GM19099 (cell line): Measurements from ENCODE around the gene CERS1.

ENCODE experiments used
- POLR2A ChIP-seq: IDR thresholded peaks from 3 replicates; pipeline ENCODE4 v1.6.1; 2011; ENCODE audit warnings: low read depth; ENCODE audit not compliant: insufficient read length; ENCODE audit errors: extremely low read depth

The CERS1 gene

GRCh38 chr19:18895038-18895823 lies 727 bp downstream of the CERS1 start:
- TF ChIP-seq POLR2A: no peak

GRCh38 chr19:18894254-18895037 lies 1.5 kb downstream of the CERS1 start:
- TF ChIP-seq POLR2A: no peak

DNA sequence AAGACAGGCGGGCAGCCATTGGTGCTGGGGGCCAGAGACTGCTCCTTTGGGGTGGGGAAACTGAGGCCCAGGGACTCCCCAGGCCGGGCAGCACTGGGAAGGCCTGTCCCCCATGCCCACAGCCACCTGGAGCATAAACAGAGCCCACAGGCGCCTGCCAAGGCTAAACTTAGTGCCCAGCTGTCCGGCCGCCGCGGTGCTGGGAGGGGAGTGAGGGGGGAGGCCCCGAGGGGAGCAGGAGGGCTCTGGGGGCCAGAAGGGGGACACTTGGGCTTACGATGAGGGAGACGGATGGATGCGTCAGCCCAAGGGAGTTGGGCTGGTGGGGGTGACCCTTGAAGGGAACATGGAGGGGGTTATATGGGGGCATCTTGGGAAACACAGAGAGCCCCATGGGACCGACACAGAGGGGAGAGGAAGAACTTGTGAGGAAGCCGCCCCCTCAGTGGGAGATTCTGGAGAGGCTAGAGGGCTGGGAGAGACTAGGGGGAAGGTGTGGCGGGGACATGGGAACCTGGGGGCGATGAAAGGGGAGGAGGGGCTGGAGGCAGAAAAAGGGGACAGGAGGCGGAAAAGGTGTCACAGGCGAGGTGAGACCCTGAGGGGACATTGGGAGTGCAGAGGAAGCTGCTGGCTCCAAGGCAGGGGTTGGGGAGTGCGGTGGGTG lies 2.2 kb downstream of the CERS1 start:
- TF ChIP-seq POLR2A: no peak

GRCh38 chr19:18889949-18890745 lies 5.8 kb downstream of the CERS1 start:
- TF ChIP-seq POLR2A: no peak

GRCh38 chr19:18886972-18887371 lies 9.0 kb downstream of the CERS1 start:
- no peak for TF ChIP-seq POLR2A

GRCh38 chr19:18883526-18884304 lies 12.2 kb downstream of the CERS1 start:
- no peak for TF ChIP-seq POLR2A

GRCh38 chr19:18881491-18881890 lies 14.5 kb downstream of the CERS1 start:
- TF ChIP-seq POLR2A: no peak

DNA sequence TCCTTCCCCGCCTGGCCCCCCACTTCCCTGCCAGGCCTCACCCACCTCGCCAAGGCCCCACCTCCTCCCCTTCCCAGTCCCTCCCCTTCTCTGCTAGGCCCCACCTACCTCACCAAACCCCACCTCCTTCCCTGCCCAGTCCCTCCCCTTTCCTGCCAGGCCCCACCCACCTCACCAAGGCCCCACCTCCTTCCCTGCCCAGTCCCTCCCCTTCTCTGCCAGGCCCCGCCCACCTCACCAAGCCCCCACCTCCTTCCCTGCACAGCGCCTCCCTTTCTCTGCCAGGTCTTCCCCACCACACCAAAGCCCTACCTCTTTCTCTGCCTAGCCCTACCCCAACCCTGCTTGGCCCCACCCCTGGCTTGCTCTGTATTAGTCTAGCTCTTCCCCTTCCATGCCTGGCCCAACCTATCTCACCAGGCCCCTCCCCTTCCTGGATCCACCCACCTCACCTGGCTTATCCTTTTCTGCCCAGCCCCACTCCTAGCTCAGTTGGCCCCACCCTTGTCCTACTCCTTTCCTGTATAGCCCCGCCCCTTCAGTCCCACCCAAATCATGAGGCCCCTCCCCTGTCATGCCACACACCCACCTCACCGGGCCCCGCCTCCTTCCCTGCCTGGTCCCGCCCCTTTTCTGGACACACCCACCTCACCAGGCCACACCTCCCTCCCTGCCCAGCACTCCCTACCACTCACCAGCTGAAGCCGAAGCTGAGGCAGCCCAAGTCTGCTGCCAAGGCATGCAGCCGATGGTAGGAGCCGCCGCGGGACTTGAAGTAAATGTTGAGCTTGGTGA lies 16.2 kb downstream of the CERS1 start:
- no peak for TF ChIP-seq POLR2A

DNA sequence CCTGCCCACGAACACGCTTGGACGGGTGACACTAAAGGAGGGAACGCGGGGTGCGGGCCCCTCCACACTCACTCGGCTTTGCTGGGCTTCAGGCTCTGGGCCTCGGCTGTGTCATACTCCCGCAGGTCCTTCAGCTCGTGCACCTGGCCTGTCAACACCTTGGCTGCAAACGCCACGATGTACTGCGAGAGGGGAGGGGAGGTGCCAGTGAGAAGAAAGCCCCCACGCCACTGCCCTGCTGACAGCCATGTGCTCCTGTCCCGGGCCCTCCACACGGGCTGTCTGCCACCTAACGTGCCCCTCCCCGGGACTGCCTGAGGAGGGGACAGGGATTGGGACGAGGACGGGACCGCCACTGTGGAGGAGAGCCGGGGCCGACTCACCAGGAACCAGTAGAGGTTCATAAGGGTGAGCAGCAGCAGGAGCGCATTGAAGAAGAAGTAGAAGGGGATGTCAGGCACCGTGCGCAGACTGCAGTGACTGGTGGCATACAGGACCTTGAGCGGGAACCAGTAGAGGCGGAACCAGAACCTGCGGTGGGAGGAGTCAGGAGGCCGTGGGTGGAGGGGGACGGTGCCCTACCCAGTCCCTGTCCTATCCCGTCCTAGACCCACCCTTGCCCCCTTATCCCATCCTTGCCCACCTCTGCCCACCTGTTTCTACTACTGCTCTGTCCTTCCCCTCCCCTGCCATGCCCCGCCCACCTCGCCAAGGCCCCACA lies 16.9 kb downstream of the CERS1 start:
- no peak for TF ChIP-seq POLR2A

DNA sequence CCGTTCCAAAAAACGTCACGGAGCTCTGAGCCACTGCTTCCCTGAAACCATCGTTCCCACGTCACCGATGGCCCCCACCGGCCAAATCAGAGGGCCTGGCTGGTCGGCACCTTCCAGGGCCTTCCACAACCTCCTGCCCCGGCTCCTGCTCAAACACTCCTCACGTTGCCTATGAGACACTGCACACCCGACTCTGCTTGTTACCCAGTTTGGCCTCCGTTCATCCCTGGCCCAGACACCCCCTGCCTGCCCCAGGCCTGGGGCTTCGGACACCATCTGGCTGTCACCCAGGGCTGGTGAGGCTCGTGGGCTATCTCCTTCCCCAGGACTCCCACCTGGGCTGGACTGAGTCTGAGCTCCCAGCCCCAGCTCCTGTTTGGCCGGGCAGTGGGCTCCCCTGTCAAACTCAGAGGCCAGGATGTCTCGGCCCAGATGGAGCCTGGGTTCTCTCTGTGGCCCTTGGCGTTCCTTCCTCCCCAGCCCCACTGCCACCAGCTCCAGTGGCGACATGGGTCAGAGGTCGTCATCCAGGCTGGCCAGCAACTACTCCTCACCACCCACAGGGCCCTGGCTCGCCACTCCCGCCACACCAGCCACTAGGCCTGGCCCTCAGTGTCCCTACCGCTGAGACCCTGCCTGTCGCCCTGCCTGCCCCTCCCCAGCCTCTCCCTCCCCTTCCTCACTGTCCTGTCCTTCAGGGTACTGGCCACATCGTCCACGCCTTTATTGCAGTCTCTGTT lies 17.7 kb downstream of the CERS1 start:
- no peak for TF ChIP-seq POLR2A

GRCh38 chr19:18876865-18877264 lies 19.1 kb downstream of the CERS1 start:
- TF ChIP-seq POLR2A: no peak

DNA sequence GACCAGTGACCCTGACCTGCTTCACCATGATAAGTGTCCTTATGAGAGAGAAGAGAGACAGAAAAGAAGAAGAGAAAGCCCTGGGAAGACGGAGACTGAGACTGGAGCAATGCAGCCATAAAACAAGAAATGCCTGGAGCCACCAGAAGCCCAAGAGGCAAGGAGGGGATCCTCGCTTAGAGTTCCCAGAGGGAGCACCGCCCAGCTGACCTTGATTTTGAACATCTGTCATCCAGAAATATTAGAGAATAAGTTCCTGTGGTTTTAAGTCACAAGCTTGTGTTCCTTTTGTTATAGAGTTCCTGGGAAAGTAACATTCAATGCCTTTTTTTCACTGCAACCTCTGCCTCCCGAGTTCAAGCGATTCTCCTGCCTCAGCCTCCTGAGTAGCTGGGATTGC lies 20.2 kb downstream of the CERS1 start:
- no peak for TF ChIP-seq POLR2A

DNA sequence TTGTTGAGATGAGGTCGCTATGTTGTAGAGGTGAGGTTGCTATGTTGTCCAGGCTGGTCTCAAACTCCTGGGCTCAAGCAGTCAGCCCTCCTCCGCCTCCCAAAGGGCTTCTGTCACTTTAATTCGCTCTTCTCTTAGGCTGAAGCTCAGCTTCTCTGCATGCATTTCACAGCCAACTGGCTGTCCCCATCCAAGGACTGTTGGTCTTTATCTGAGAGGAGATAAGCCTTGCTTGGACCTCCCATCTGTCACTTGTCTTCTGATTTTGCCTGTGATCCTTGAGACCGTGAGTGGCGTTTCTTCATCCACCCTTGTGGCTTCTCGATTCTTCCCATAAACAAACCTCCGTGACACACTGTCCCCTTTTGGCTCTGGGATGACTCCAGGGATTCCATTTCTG lies 24.4 kb downstream of the CERS1 start:
- TF ChIP-seq POLR2A: no peak
